ENCODE measurements around the gene MSX2.

DNA sequence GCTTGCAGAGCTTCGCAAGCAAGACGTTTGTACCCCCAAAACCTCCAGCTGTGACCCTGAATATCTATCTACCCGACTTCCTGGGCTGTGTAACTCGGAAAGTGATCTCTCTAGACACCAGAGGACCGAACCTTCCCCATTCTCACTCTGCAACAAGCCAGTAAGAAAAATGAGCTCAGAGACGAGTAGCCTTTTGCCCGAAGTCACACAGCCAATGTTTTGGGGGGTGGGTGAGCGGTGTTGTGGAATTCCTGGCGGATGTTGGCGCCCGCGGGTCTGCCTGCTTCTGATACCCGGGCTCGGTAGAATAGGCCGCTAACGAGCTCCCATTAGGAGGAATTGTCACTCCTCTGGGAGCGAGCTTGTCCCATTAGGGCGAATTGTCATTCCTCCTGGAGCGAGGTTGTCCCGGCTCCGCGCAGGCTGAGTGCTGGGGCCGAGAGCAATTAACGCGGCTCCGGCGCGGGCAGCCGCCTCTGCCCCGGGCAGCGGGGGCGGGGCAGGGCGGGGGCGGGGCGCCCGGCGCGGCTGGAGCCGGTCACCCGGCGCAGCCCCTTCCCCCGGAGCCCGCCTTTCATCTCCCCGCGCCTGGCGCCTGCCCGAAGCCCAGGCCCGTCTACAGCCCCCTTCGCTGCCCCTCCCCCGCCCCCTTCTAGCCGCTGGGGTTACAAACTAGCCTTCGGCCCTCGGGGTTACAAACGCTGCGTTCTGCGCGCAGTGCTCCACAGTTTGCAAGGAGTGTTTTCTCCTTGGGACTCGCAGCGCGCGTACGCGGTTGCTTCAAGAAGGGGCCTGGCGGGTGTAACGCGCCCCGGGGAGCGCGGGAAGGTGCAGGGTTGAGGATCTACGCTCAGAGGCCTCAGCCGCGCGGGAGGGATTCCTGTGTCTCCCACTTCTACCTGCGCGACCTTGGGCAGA lies 3.5 kb upstream of the MSX2 start:
- no peak for TF ChIP-seq GATA2 (IDR thresholded peaks at IDR 0.05; ENCODE audit: low read depth, low read length)
- TF ChIP-seq GATA3 (IDR thresholded peaks at IDR 0.05; ENCODE audit: low read depth, low read length), result no peak

Measured in SH-SY5Y (cell line).